Bronchial epithelial cell (primary cell): ENCODE data around the gene CDKN2C. TPM values are rescaled to one million over a fixed set of nuclear protein-coding genes. Genes with fewer than 3 reads are reported as not detected.

Source experiments
- DNase-seq: peaks from one replicate; pipeline ENCODE4 v3.0.0-alpha.2; 2010; ENCODE audit warnings: low read depth
- FAIRE-seq: peaks from 2 replicates; lab custom pipeline; 2011; peaks lifted over from hg19 to GRCh38; lab: Jason Lieb, UNC
- H3K27me3 ChIP-seq: 2 replicates; pipeline ENCODE4 v1.5.1; 2011; ENCODE audit warnings: low read length; ENCODE audit not compliant: control insufficient read depth, insufficient read depth
- H3K36me3 ChIP-seq: 2 replicates; pipeline ENCODE4 v1.5.1; 2011; ENCODE audit warnings: low read length; ENCODE audit not compliant: control insufficient read depth, insufficient read depth
- H3K4me3 ChIP-seq: 2 replicates; pipeline ENCODE4 v1.5.1; 2011; ENCODE audit warnings: mild to moderate bottlenecking, low read depth, low read length, control low read depth
- CTCF ChIP-seq: IDR thresholded peaks from 2 replicates; pipeline ENCODE4 v1.5.1; 2011; ENCODE audit warnings: mild to moderate bottlenecking, moderate library complexity, low read length, control low read depth, inconsistent platforms; ENCODE audit not compliant: insufficient read depth, severe bottlenecking
- total RNA-seq: library from RNA; depleted of rRNA; stranded (reverse); fragments of >200 nt; gene quantifications from 2 replicates; pipeline ENCODE4 v1.2.1, GENCODE V29; 2014

Gene CDKN2C
- total RNA-seq: 0.79 and 1.0 TPM in 2 replicates

DNA sequence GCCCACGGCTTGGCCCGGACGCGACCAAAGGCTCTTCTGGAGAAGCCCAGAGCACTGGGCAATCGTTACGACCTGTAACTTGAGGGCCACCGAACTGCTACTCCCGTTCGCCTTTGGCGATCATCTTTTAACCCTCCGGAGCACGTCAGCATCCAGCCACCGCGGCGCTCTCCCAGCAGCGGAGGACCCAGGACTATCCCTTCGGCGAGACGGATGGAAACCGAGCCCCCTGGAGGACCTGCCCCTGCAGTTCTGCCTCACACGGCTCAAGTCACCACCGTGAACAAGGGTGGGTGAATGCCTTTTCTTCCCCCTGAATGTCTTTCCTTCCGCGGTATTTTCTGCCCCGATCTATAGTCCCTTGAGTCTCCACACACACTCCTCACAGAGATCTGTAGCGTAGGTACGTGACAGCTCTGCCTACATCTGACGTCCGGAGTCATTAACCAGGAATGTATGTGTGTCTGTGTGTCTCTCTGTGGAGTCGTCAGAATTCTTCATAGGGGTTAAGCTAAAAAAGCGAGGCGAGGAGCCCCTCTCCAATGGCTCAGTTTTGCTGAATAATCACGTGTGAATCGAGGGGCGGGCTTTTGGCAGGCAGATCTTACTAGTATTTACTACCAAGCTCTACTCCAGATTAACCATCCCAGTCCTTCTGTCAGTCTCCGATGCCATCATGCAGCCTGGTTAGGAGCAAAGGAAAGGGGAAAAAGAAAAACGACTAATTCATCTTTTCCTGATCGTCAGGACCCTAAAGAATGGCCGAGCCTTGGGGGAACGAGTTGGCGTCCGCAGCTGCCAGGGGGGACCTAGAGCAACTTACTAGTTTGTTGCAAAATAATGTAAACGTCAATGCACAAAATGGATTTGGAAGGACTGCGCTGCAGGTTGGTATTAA is at the start of gene CDKN2C:
TSS of gene CDKN2C (plus strand) at position 635 of the 898 bp plus-strand sequence. CDS start at position 759, 124 bp downstream.
- Histone ChIP-seq H3K27me3 (no peaks in the 10 kb centered on the region), H3K36me3 (no peaks in the 10 kb centered on the region), H3K4me3 (peak within 1 kb of the TSS; percentile 88)
- no peak for TF ChIP-seq CTCF
- DNase-seq (peak; percentile 77), FAIRE-seq (no peak)

DNA sequence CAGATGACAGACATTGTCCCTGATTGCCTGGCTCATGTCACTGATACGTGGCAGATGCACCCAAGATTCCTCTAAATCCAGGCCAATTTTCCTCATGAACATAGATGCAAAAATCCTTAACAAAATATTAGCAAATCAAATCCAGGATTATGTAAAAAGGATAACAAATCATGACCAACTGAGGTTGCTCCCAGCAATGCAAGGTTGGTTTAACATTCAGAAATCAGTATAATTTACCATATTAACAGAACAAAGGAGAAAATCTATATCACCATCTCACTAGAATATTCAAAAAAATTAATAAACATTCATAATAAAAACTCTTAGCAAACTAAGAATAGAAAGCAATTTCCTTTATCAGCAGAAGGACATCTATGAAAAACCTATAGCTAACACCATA is 49.6 kb upstream of the CDKN2C start:
- TF ChIP-seq CTCF: no peak
- no peak for DNase-seq
- no peak for FAIRE-seq
- Histone ChIP-seq H3K27me3 (no peaks in the 10 kb centered on the region), H3K36me3 (no peaks in the 10 kb centered on the region), H3K4me3 (no peak overlapping the region)

DNA sequence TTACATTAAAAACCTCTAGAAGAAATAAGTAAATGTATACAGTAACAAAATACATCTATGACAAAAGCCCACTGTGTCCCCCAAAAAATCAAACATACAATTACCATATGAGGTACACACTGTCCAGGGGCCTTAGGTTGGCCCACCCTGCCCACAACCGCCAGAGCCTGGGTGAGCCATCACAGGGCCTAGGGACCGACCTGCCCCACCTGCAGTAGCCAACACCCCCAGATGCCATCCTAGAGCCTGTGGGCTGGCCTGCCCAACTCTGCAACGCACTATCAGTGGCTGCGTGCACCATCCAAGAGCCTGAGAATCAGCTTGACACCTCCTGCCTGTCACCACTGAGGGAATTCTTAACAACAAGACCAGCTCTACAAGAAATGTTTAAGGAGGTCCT is 49.0 kb upstream of the CDKN2C start:
- H3K27me3 ChIP-seq: no peaks in the 10 kb centered on the region
- H3K36me3 ChIP-seq: no peaks in the 10 kb centered on the region
- no peak overlapping the region for H3K4me3 ChIP-seq
- FAIRE-seq: no peak
- no peak for TF ChIP-seq CTCF
- no peak for DNase-seq

DNA sequence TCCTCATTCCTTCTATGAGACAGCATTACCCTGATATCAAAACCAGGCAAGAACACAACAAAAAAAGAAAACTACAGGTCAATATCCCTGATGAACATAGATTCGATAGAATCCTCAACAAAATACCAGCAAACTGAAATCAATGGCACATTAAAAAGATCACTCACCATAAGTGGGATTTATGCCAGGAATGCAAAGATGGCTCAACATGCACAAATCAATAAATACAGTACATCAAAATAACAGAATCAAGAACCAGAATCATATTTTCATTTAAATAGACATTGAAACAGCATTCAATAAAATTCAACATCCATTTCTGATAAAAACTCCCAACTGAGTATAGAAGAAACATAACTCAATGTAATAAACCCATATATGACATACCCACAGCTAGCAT is 46.5 kb upstream of the CDKN2C start:
- Histone ChIP-seq H3K4me3 (no peak overlapping the region), H3K27me3 (no peaks in the 10 kb centered on the region), H3K36me3 (no peaks in the 10 kb centered on the region)
- TF ChIP-seq CTCF: no peak
- FAIRE-seq (no peak), DNase-seq (no peak)

- FAIRE-seq (no peak), DNase-seq (peak; percentile 55)
- no peaks in the 10 kb centered on the region for H3K36me3 ChIP-seq
- TF ChIP-seq CTCF: peak; percentile 11
- H3K27me3 ChIP-seq: no peaks in the 10 kb centered on the region
- no peak overlapping the region for H3K4me3 ChIP-seq
Observed at GRCh38 chr1:50929376-50929958, 40.6 kb upstream of the CDKN2C start.
